Stimulated activated CD4-positive, alpha-beta T cell treated with anti-CD3 and anti-CD28 coated beads, TNF-alpha, amount 100 ng/mL, for 48 hours (primary cell): Measurements from ENCODE around the gene RGS19.

Experiments used
- DNase-seq, 3 donors: peaks; one replicate each; pipeline ENCODE4 v3.0.0-alpha.2; 2020; ENCODE audit warnings: low read depth in 3 of 3

Gene RGS19

GRCh38 chr20:64049060-64049877 is 30.0 kb downstream of the RGS19 start, which contains the start of gene SOX18:
Gene SOX18, minus strand, starts transcription at chr20:64049639. Its CDS starts 123 bp downstream, at chr20:64049516.
- DNase-seq, result no peak

- DNase-seq, result no peak
Observed at GRCh38 chr20:64048402-64049044, 30.8 kb downstream of the RGS19 start.

DNA sequence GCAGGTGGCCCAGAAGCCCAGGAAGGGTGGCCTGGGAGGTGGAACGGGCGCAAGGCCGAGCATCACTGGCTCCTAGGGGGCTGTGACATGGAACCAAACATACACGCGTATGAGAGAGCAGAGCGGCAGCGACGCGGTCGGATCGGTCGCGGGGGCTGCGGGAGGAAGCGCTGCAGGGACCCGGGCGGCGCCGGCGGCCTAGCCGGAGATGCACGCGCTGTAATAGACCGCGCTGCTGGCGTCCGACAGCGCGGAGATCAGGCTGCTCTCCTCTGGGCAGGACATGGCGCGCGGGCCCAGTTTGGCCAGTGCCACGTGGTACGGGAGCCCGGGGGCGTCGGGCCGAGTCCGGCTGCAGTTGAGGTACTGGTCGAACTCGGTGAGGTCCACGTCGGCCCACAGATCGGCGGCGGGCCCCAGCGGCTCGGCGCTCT is 31.3 kb downstream of the RGS19 start:
- DNase-seq, result no peak

DNA sequence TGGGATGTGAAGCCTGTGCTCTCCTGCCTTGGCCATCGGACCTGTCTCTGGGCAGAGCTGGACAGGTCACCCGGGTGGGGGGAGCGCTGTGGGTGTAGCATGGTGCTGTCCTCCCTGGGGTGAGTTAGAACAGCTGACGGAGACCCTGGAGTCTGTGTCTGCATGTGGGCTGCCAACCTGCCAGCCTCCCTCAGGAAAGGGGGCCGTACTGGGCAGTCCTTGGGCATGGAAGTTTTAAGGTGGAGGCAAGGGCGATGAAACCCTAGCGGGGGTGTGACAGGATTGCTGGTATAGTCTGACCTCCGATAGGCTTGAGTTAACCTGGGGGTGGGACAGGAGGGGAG is 32.3 kb downstream of the RGS19 start:
- no peak for DNase-seq

DNA sequence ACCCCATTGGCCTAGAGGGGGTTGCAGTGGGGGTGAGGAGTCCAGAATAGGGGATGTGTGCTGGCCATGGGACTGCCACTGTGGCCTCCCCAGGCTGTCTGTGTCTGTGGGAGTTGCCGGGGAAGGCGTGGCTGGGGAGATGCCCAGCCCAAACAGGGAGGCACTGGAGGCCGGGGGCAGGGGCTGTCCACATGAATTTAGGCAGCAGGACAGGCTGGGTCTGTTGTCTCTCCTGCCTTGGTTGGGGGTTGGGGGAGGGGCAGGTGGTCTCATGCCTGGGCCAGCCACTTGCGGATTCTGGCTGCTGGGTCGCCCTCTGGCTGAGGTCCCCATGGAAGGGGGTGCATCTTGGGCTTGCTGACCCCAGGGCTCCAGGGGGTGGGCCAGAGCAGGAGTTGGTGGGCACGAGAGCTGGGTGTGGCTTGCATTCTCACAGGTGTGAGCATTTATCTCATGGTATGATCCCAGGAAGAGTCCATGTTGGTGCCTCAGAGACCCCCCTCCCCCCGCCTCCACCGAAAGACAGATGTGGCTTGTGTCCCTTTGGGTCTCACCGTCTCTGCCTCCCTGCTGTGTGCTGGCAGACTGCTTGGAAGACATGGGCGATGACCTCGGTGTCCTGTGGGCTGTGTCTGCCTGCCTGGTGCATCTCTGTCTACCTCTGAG is 33.8 kb downstream of the RGS19 start:
- DNase-seq, result no peak

- no peak for DNase-seq
Observed at GRCh38 chr20:64044484-64045247, 34.7 kb downstream of the RGS19 start.

GRCh38 chr20:64043768-64044167 is 35.5 kb downstream of the RGS19 start:
- no peak for DNase-seq

DNA sequence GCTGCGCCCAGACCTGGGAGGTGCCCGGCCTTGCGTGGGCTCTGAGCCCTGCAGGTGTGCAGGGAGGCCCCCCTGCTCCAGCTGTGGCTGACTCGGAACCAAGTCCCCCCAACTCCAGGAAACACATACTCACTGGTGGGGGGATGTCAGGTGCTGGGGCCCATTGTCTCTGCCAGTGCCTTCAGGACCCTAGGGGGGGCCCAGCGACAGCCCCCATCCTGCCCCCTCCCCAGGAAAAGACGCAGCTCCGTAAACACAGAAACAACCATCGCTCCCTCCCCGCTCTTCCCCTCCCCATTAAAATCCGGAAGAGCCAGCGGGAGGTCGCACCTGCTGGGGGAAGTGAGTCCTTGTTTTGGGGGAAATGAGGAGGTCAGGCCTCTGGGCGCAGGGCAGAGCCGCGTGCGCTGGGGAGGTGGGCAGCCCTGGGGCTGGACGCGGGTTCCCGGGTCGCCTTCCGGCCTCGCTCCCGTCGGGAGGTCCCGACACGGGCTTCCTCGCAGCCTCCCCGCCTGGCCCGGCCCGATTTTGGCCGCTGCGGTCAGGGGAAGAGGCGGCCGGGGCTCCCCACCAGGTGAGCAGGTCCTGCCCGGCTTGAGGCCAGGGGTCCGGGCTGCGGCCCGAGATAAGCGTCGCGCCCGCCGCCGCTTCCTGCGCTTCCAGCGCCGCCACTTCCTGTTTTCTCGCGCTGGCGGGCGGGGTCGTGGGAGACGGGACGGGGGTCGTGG is 37.1 kb downstream of the RGS19 start:
- DNase-seq, result no peak

- no peak for DNase-seq
Observed at GRCh38 chr20:64041781-64042053, 37.6 kb downstream of the RGS19 start.

GRCh38 chr20:64041040-64041780 is 38.1 kb downstream of the RGS19 start:
- DNase-seq, result no peak

- no peak for DNase-seq
Observed at GRCh38 chr20:64040231-64041039, 38.9 kb downstream of the RGS19 start.

- DNase-seq, result no peak
Observed at GRCh38 chr20:64039293-64040160, 39.8 kb downstream of the RGS19 start.

- peak; percentile 52 to 78 (median 54) for DNase-seq
Observed at GRCh38 chr20:64038565-64039292, 40.6 kb downstream of the RGS19 start.

GRCh38 chr20:64038224-64038564 is 41.1 kb downstream of the RGS19 start:
- DNase-seq, result no peak

DNA sequence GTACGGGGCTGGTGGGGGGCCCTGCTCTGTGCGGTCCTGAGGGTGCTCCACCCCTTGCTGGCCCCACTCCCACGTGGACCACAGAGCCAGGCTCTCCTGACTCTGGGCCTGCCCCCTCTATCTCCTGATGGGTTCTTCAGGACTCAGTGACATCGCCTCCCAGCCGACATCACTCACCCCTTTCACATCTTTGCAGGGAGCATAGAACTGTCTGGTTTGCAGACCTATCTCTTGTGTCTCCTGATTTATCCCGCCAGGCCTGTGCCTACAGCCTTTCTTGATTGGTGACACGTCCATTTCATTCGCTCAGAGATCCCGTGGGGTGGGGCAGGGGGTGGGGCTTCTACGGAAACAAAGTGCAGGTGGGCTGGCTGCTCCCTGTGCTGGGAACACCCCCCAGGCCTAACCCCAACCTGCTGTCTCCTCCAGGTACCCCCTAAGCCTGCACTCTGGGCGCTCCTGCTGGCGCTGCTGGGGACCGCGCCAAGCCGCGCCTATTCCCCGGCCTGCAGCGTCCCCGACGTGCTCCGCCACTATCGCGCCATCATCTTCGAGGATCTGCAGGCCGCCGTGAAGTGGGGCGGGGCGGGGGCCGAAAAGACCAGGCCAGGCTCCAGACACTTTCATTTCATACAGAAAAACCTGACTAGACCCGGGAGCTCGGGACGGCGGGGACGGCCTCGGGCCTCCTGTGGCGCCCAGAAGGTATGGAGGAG is 41.7 kb downstream of the RGS19 start:
- no peak for DNase-seq

- DNase-seq, result no peak
Observed at GRCh38 chr20:64037199-64037497, 42.2 kb downstream of the RGS19 start.

DNA sequence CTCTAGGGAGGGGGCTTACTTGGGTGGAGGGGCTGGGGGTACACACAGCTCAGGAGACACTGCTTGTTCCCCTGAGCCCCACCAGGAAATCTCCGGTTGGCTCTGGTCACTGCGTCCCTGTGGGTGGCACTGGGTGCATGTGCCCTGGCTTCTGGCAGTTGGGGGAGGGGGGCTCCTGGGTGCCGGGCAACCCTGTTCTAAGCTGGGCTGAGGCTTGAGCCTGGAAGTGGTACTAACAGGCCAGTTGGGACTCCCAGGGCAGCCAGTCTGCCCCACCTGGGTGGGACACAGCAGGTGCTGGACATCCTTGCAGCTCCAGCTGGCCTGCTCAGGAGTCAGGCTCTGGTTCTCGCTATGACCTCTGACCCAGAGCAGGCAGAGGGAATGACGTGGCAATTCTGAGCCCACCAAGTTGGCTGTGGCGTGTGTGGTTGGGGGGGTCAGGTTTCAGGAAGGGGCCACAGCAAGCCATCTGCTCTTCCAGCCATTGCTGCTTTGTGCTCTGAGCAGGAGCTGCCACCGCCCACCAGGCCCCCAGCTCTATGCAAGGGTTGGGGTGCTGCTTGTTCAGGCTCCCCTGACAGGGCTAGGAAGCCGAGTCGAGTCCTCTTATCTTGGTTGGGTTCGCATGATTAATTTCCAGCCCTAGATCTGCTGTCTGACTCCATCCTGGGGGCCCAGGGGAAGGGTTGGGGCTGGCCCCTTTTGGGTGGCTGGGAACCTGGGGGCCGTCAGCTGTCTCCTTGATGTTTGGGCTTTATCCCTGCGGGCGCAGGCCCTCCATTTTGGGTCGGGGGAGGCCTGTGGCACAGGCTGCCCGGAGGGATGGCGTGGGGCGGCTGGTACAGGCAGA is 42.7 kb downstream of the RGS19 start:
- no peak for DNase-seq
